Endodermal cell (in vitro differentiated cells): ENCODE data around the gene LRIT2. TPM values are rescaled to one million over a fixed set of nuclear protein-coding genes. Genes with fewer than 3 reads are reported as not detected.

ENCODE experiments used
- DNase-seq: peaks from one replicate; pipeline ENCODE4 v3.0.0-alpha.2; 2017
- H3K27ac ChIP-seq: 2 replicates; pipeline ENCODE4 v1.5.1; 2013; ENCODE audit warnings: mild to moderate bottlenecking, low read depth, low read length, moderate library complexity
- H3K27me3 ChIP-seq: 2 replicates; pipeline ENCODE4 v1.6.1; 2013; ENCODE audit warnings: mild to moderate bottlenecking, low read length, moderate library complexity; ENCODE audit not compliant: insufficient read depth, control insufficient read depth, poor library complexity, severe bottlenecking
- H3K36me3 ChIP-seq: 2 replicates; pipeline ENCODE4 v1.7.0; 2013; ENCODE audit warnings: mild to moderate bottlenecking, low read length, moderate library complexity; ENCODE audit not compliant: control insufficient read depth, insufficient read depth
- H3K4me1 ChIP-seq: one replicate; pipeline ENCODE4 v1.7.0; 2013; ENCODE audit warnings: low read length; ENCODE audit not compliant: control insufficient read depth, insufficient read depth
- H3K4me3 ChIP-seq: 2 replicates; pipeline ENCODE4 v1.5.1; 2013; ENCODE audit warnings: mild to moderate bottlenecking, low read length, moderate library complexity
- H3K9ac ChIP-seq: 2 replicates; pipeline ENCODE4 v1.6.1; 2013; ENCODE audit warnings: mild to moderate bottlenecking, low read length, moderate library complexity; ENCODE audit not compliant: poor library complexity, severe bottlenecking; ENCODE audit errors: extremely low read depth
- H3K9me3 ChIP-seq: 2 replicates; pipeline ENCODE4 v1.6.1; 2013; ENCODE audit warnings: mild to moderate bottlenecking, low read length, moderate library complexity; ENCODE audit not compliant: control insufficient read depth
- H3K27ac Mint-ChIP-seq: 2 replicates; pipeline ENCODE4 v1.8.0; 2020; ENCODE audit warnings: mixed read lengths
- H3K27me3 Mint-ChIP-seq: 2 replicates; pipeline ENCODE4 v1.8.0; 2021; ENCODE audit warnings: mild to moderate bottlenecking, mixed read lengths; ENCODE audit not compliant: insufficient read depth
- H3K36me3 Mint-ChIP-seq: 2 replicates; pipeline ENCODE4 v1.8.0; 2020; ENCODE audit warnings: low read depth, mixed read lengths
- H3K4me1 Mint-ChIP-seq: 2 replicates; pipeline ENCODE4 v1.8.0; 2020; ENCODE audit warnings: mixed read lengths
- H3K4me3 Mint-ChIP-seq: 2 replicates; pipeline ENCODE4 v1.8.0; 2020; ENCODE audit warnings: mild to moderate bottlenecking, moderate library complexity, mixed read lengths
- H3K9me3 Mint-ChIP-seq: 2 replicates; pipeline ENCODE4 v1.8.0; 2020; ENCODE audit warnings: mild to moderate bottlenecking, mixed read lengths
- CTCF ChIP-seq: fragments of 200-600 bp; sonication (generic); conservative IDR thresholded peaks from 2 replicates; pipeline ENCODE4 v1.5.0; 2021; ENCODE audit warnings: antibody characterized with exemption, mild to moderate bottlenecking
- WGBS, 2 experiments: methylation state at CpG; one replicate each; pipeline versions ENCODE4 v1.1.5 to v1.1.7; 2013; ENCODE audit warnings: missing lambda C conversion rate in 2 of 2, mixed read lengths in 1 of 2; ENCODE audit not compliant: insufficient coverage in 1 of 2, insufficient read length in 1 of 2; 5-methylcytosine and 5-hydroxymethylcytosine counted together
- long read RNA-seq, 4 experiments: library from polyadenylated mRNA in 2 of 4; library from RNA in 1 of 4; library from capped mRNA in 1 of 4; stranded (forward) in 3 of 4; unstranded in 1 of 4; transcript quantifications; one replicate each; pipeline ENCODE4 v2.0.0, GENCODE V29; 2020 to 2021; ENCODE audit warnings: inconsistent platforms in 1 of 4
- polyA plus RNA-seq, 2 experiments: library from polyadenylated mRNA; stranded (reverse); fragments of 50-300 nt; gene quantifications; one replicate each; pipeline ENCODE4 v1.2.3, GENCODE V29; 2013
- total RNA-seq, 2 donors: library from RNA; stranded (reverse); fragmentation: NEBNext Ultra II Directional in 1 of 2; extraction: Animal tissue kit (Norgen Biotek cat#: 25700) in 1 of 2; gene quantifications; 2 replicates in 1 of 2; 3 replicates in 1 of 2; pipeline ENCODE4 v1.2.1, GENCODE V29; 2021

Gene LRIT2
- not detected for total RNA-seq
- not detected for polyA plus RNA-seq (2013, experiment 1 of 2)
- not detected for polyA plus RNA-seq (2013, experiment 2 of 2)
- long read RNA-seq, experiment 1, result 0 reads
- long read RNA-seq, experiment 2, result 0 reads
- long read RNA-seq, experiment 3, result 0 reads
- long read RNA-seq, experiment 4, result 0 reads

GRCh38 chr10:84225427-84226173, at the start of gene LRIT2:
LRIT2 (minus strand) TSS chr10:84225544; CDS start chr10:84225520, 24 bp downstream.
- no peak for DNase-seq
- no peaks in the 10 kb centered on the region for H3K9me3 ChIP-seq
- H3K27me3 ChIP-seq, result peaks cover 59% of the 10 kb centered on the region
- no peak within 1 kb of the TSS for H3K9ac ChIP-seq
- H3K27ac Mint-ChIP-seq, result no peak within 1 kb of the TSS
- no peak within 1 kb of the TSS for H3K27ac ChIP-seq
- TF ChIP-seq CTCF, result no peak
- no peaks in the 10 kb centered on the region for H3K4me1 ChIP-seq
- 74 to 84% methylated on average over 5 to 6 of the region's 6 CpGs for WGBS, 2 experiments
- no peaks in the 10 kb centered on the region for H3K9me3 Mint-ChIP-seq
- H3K4me3 Mint-ChIP-seq, result no peak within 1 kb of the TSS
- H3K36me3 Mint-ChIP-seq, result no peaks in the 10 kb centered on the region
- H3K27me3 Mint-ChIP-seq, result peaks cover 30% of the 10 kb centered on the region
- H3K4me3 ChIP-seq, result no peak within 1 kb of the TSS
- no peaks in the 10 kb centered on the region for H3K36me3 ChIP-seq
- no peaks in the 10 kb centered on the region for H3K4me1 Mint-ChIP-seq

GRCh38 chr10:84270708-84271107, 45.4 kb upstream of the LRIT2 start:
- TF ChIP-seq CTCF, result no peak
- Mint-ChIP-seq H3K4me3 (peak overlapping the region; percentile 22), H3K27me3 (peaks cover 4% of the 10 kb centered on the region), H3K4me1 (peaks cover 18% of the 10 kb centered on the region), H3K9me3 (no peaks in the 10 kb centered on the region), H3K36me3 (no peaks in the 10 kb centered on the region), H3K27ac (peak overlapping the region; percentile 78)
- DNase-seq, result peak; percentile 52
- no CpG with 5 or more reads among the region's 1 CpG for WGBS, 2 experiments
- H3K27me3 ChIP-seq, result no peaks in the 10 kb centered on the region
- H3K36me3 ChIP-seq, result no peaks in the 10 kb centered on the region
- H3K9me3 ChIP-seq, result no peaks in the 10 kb centered on the region
- H3K27ac ChIP-seq, result no peak overlapping the region
- peak overlapping the region; percentile 16 for H3K4me3 ChIP-seq
- H3K4me1 ChIP-seq, result peaks cover 9% of the 10 kb centered on the region
- H3K9ac ChIP-seq, result no peak overlapping the region

GRCh38 chr10:84269773-84270172, 44.4 kb upstream of the LRIT2 start:
- Mint-ChIP-seq H3K27me3 (peaks cover 13% of the 10 kb centered on the region), H3K27ac (no peak overlapping the region), H3K4me3 (no peak overlapping the region), H3K9me3 (no peaks in the 10 kb centered on the region), H3K4me1 (peaks cover 26% of the 10 kb centered on the region), H3K36me3 (no peaks in the 10 kb centered on the region)
- 83 to 89% methylated on average over 1 to 2 of the region's 2 CpGs for WGBS, 2 experiments
- Histone ChIP-seq H3K9me3 (no peaks in the 10 kb centered on the region), H3K4me1 (peaks cover 9% of the 10 kb centered on the region), H3K27ac (no peak overlapping the region), H3K9ac (no peak overlapping the region), H3K4me3 (no peak overlapping the region), H3K36me3 (no peaks in the 10 kb centered on the region), H3K27me3 (no peaks in the 10 kb centered on the region)
- DNase-seq, result peak; percentile 9
- no peak for TF ChIP-seq CTCF
